ENCODE measurements around the gene NMNAT2.

- no peak for TF ChIP-seq CTCF (IDR thresholded peaks at IDR 0.05)
- no peak for TF ChIP-seq EP300 (IDR thresholded peaks at IDR 0.05)
- TF ChIP-seq POLR2A (IDR thresholded peaks at IDR 0.05): no peak
Observed at GRCh38 chr1:183365093-183365492, 53.1 kb downstream of the NMNAT2 start.

Data from ovary (tissue), 3 donors.